Stomach (tissue), 9 donors: ENCODE results near the gene DPAGT1. TPM values are rescaled to one million over a fixed set of nuclear protein-coding genes. Genes with fewer than 3 reads are reported as not detected.
"Not testable (repeated sequence)": the region's sequence is repeated elsewhere in the genome, so short reads cannot be mapped to it uniquely, and the experiment has no call there.

Experiments
- DNase-seq, 2 donors: peaks; one replicate each; pipeline versions ENCODE4 v3.0.0 to v3.0.0-alpha.2; 2013 to 2019
- H3K27ac ChIP-seq, 5 donors: fragments of 200-600 bp in 4 of 5; sonication (generic) in 4 of 5; one replicate each; pipeline ENCODE4 v1.5.1; 2013 to 2019; ENCODE audit warnings: mild to moderate bottlenecking in 1 of 5, moderate library complexity in 1 of 5
- H3K27me3 ChIP-seq, 3 donors: fragments of 200-600 bp; sonication (generic); one replicate each; pipeline ENCODE4 v1.5.1; 2017 to 2019; ENCODE audit warnings: mixed run types in 1 of 3
- H3K36me3 ChIP-seq, 4 donors: fragments of 200-600 bp; sonication (generic); 1 replicate in 3 of 4; 2 replicates in 1 of 4; pipeline ENCODE4 v1.5.1; 2016 to 2019
- H3K4me1 ChIP-seq, 4 donors: fragments of 200-600 bp; sonication (generic); one replicate each; pipeline ENCODE4 v1.5.1; 2016 to 2019
- H3K4me3 ChIP-seq, 4 donors: fragments of 200-600 bp; sonication (generic) in 3 of 4; one replicate each; pipeline ENCODE4 v1.5.1; 2016 to 2019; ENCODE audit warnings: mild to moderate bottlenecking in 1 of 4
- H3K9me3 ChIP-seq, 4 donors: fragments of 200-600 bp; sonication (generic); one replicate each; pipeline ENCODE4 v1.5.1; 2016 to 2019
- CTCF ChIP-seq, 7 experiments: fragments of 450-650 bp in 4 of 7; fragments of 200-600 bp in 3 of 7; sonication (generic) in 3 of 7; IDR thresholded peaks; one replicate each; pipeline ENCODE4 v1.5.1; 2016 to 2019; ENCODE audit warnings: antibody characterized with exemption in 7 of 7, control low read depth in 2 of 7, mild to moderate bottlenecking in 1 of 7
- EP300 ChIP-seq: sonication (generic); formaldehyde crosslinking; IDR thresholded peaks from one replicate; pipeline ENCODE4 v1.6.1; 2017; ENCODE audit warnings: antibody characterized with exemption
- POLR2A ChIP-seq, 4 donors: fragments of 450-650 bp; IDR thresholded peaks; one replicate each; pipeline ENCODE4 v1.6.1; 2016; ENCODE audit warnings: antibody characterized with exemption in 4 of 4, control low read depth in 2 of 4, mild to moderate bottlenecking in 1 of 4, moderate library complexity in 1 of 4
- POLR2AphosphoS5 ChIP-seq, 3 donors: sonication (generic); formaldehyde crosslinking; IDR thresholded peaks; one replicate each; pipeline ENCODE4 v1.6.1; 2016; ENCODE audit warnings: antibody characterized with exemption in 3 of 3
- WGBS, 5 donors: extraction: QIAGEN DNeasy Blood & Tissue Kit in 3 of 5; methylation state at CpG; one replicate each; pipeline versions ENCODE4 v1.1.5 to v1.1.7; 2013 to 2018; 5-methylcytosine and 5-hydroxymethylcytosine counted together
- intact Hi-C: fragments of 100-400 bp; cut with DNase I; formaldehyde crosslinking; loops from one replicate; pipeline ENCODE4 v1.15.1; 2023; ENCODE audit warnings: low total_unique reads
- polyA plus RNA-seq, 3 donors: library from polyadenylated mRNA; stranded (reverse); fragments of 200-250 nt; gene quantifications; one replicate each; pipeline ENCODE4 v1.2.3, GENCODE V29; 2013
- total RNA-seq, 5 donors: library from RNA; depleted of rRNA; stranded (reverse); fragments of >200 nt; gene quantifications; one replicate each; pipeline versions ENCODE4 v1.1.0 to v1.2.3, GENCODE V29; 2014 to 2016
- donor health status: healthy with polysubstance abuse.
- donor health status: Bipolar disorder and iron deficiency.
- donor health status: healthy.

The DPAGT1 gene
- total and polyA plus RNA-seq, 8 donors = 2.3 to 28.5 (median 14.5) TPM

GRCh38 chr11:119061256-119061655 lies 40.4 kb downstream of the DPAGT1 start:
- no peak for DNase-seq
- no peak for TF ChIP-seq CTCF (IDR thresholded peaks at IDR 0.05)
- TF ChIP-seq EP300 = no peak
- no peak for TF ChIP-seq POLR2AphosphoS5 (IDR thresholded peaks at IDR 0.05)
- no peak for TF ChIP-seq POLR2A (IDR thresholded peaks at IDR 0.05)
- Histone ChIP-seq H3K4me3 (no peak overlapping the region), H3K36me3 (peaks cover 0 to 4% (median 0%) of the 10 kb centered on the region in 4 donors), H3K4me1 (peaks cover 12 to 37% (median 27%) of the 10 kb centered on the region in 4 donors), H3K27ac (no peak overlapping the region), H3K27me3 (no peaks in the 10 kb centered on the region), H3K9me3 (no peaks in the 10 kb centered on the region)
- 84 to 96% (median 90%) methylated on average over 3 of the region's 3 CpGs for WGBS, 5 donors
- intact Hi-C loops = no loop called here

- H3K9me3 ChIP-seq, intact Hi-C loops, H3K27ac ChIP-seq, DNase-seq, H3K4me3 ChIP-seq, H3K27me3 ChIP-seq: not testable (repeated sequence)
- Histone ChIP-seq H3K4me1 (peaks cover 20 to 48% (median 39%) of the 10 kb centered on the region in 4 donors), H3K36me3 (peaks cover 10 to 15% (median 14%) of the 10 kb centered on the region in 4 donors)
- WGBS, 5 donors = 84 to 93% (median 88%) methylated on average over 12 to 29 of the region's 35 CpGs
These were observed 42.5 kb downstream of the DPAGT1 start for GRCh38 chr11:119059128-119059527.

GRCh38 chr11:119057000-119057769 lies 44.5 kb downstream of the DPAGT1 start, which contains the start of gene HYOU1:
HYOU1 (minus strand) TSS chr11:119057205; CDS start chr11:119056160, 1,045 bp downstream.
- DNase-seq = peak; percentile 99
- H3K4me3 ChIP-seq = peak within 1 kb of the TSS; percentile 94 to 98 (median 96)
- 1% methylated on average over 42 to 79 of the region's 79 CpGs for WGBS, 5 donors
- H3K27me3 ChIP-seq = no peaks in the 10 kb centered on the region
- H3K27ac ChIP-seq = peak within 1 kb of the TSS; percentile 91 to 95 (median 93)
- no peak for TF ChIP-seq EP300
- peak in 1 of 4 donors; percentile 33 for TF ChIP-seq POLR2A (IDR thresholded peaks at IDR 0.05)
- peak; percentile 59 to 75 (median 70) for TF ChIP-seq POLR2AphosphoS5 (IDR thresholded peaks at IDR 0.05)
- TF ChIP-seq CTCF (IDR thresholded peaks at IDR 0.05) = peak in 2 of 7 experiments; percentile 11 to 22
- H3K9me3 ChIP-seq = no peaks in the 10 kb centered on the region
- H3K4me1 ChIP-seq = peaks cover 20 to 39% (median 32%) of the 10 kb centered on the region in 4 donors
- intact Hi-C loops = no loop called here
- H3K36me3 ChIP-seq = peaks cover 27 to 35% (median 34%) of the 10 kb centered on the region in 4 donors

- 0 to 1% (median 1%) methylated on average over 20 to 48 of the region's 48 CpGs for WGBS, 5 donors
- intact Hi-C loops = no loop called here
- Histone ChIP-seq H3K4me3 (peak overlapping the region; percentile 94 to 98 (median 96)), H3K27ac (peak overlapping the region; percentile 84 to 95 (median 93)), H3K4me1 (peaks cover 20 to 39% (median 32%) of the 10 kb centered on the region in 4 donors), H3K27me3 (no peaks in the 10 kb centered on the region), H3K9me3 (no peaks in the 10 kb centered on the region), H3K36me3 (peaks cover 34 to 42% (median 41%) of the 10 kb centered on the region in 4 donors)
- no peak for TF ChIP-seq EP300
- no peak for TF ChIP-seq POLR2AphosphoS5 (IDR thresholded peaks at IDR 0.05)
- no peak for TF ChIP-seq POLR2A (IDR thresholded peaks at IDR 0.05)
- no peak for TF ChIP-seq CTCF (IDR thresholded peaks at IDR 0.05)
- DNase-seq = peak; percentile 62 to 68
These were observed 45.1 kb downstream of the DPAGT1 start for GRCh38 chr11:119056421-119056999.
